ENCODE data around the gene ASPSCR1. TPM values are rescaled to one million over a fixed set of nuclear protein-coding genes. Genes with fewer than 3 reads are reported as not detected.

ASPSCR1 gene
- total and polyA plus RNA-seq, 2 of the 4 experiments (the other 2 are of a cell fraction) = 7.2 to 17.2 TPM

DNA sequence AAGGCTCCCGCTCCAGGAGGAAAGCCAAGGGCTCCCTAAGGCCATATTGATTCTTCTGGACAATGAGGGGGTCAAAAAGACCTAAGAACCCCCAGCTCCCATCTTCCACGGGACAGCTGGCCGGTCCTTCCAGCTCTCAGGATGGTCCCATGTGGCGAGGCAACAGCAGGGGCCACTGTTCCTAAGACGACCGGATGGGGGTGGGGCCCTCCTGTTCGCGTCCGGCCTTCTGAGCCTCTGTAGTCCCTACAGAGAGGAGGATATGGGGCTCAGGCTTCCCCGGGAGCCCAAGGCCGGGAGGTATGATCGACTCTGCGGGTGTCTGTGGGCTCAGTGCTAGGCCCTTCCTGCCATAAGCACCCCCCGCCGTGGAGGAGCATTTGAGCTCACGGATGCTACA, 66.1 kb downstream of the ASPSCR1 start:
- Histone ChIP-seq H3K27ac (ENCODE audit: insufficient read depth, low read length) (no peak overlapping the region), H2AK5ac (ENCODE audit: low read depth, low read length) (no peak overlapping the region), H2BK20ac (ENCODE audit: low read depth, low read length) (no peak overlapping the region), H3K18ac (ENCODE audit: low read depth, low read length) (no peak overlapping the region), H3K14ac (replicated peaks; ENCODE audit: low read depth, low read length) (no peak overlapping the region), H3K9me3 (ENCODE audit: control insufficient read depth, insufficient read depth, low read length) (no peaks in the 10 kb centered on the region), H3K4ac (ENCODE audit: low read depth, low read length) (no peak overlapping the region), H2BK120ac (ENCODE audit: low read depth, low read length) (no peak overlapping the region), H3K9me1 (ENCODE audit: insufficient read depth, low read length) (peaks cover 9% of the 10 kb centered on the region), H2BK5ac (ENCODE audit: low read depth, low read length, poor library complexity, severe bottlenecking) (no peak overlapping the region), H3K36me3 (ENCODE audit: control insufficient read depth, insufficient read depth, low read length) (peaks cover 16% of the 10 kb centered on the region), H4K91ac (ENCODE audit: insufficient read depth, low read depth, low read length) (no peak overlapping the region), H3K9ac (ENCODE audit: low read depth, low read length) (no peak overlapping the region), H4K20me1 (ENCODE audit: insufficient read depth, low read length) (peaks cover 3% of the 10 kb centered on the region), H4K5ac (ENCODE audit: low read depth, low read length) (no peak overlapping the region), H3K4me1 (ENCODE audit: control insufficient read depth, insufficient read depth, low read length) (no peaks in the 10 kb centered on the region), H2AFZ (replicated peaks; ENCODE audit: low read length, poor library complexity) (no peak overlapping the region), H3K27me3 (ENCODE audit: control insufficient read depth, insufficient read depth, low read length) (no peaks in the 10 kb centered on the region), H3K56ac (ENCODE audit: extremely low read depth, insufficient read depth, low read length) (no peak overlapping the region), H3K79me1 (ENCODE audit: low read depth in 1 of 2, low read length in 2 of 2) (no peaks in the 10 kb centered on the region), H3K4me2 (ENCODE audit: low read depth, low read length) (no peak overlapping the region), H4K8ac (ENCODE audit: low read depth in 2 of 2, low read length in 2 of 2) (no peak overlapping the region), H2AK9ac (replicated peaks; ENCODE audit: low read depth, low read length, poor library complexity) (no peak overlapping the region), H3K4me3 (ENCODE audit: insufficient read depth, low read depth, low read length) (no peak overlapping the region), H2BK15ac (ENCODE audit: low read depth, low read length) (no peak overlapping the region), H3K23ac (ENCODE audit: low read depth, low read length) (no peak overlapping the region)
- TF ChIP-seq POLR2A (IDR thresholded peaks at IDR 0.05; ENCODE audit: low read depth, low read length) (no peak), SMC3 (IDR thresholded peaks at IDR 0.05; ENCODE audit: low read depth, low read length) (no peak)
- no peak for DNase-seq
- BruUV-seq (replicated peaks) = no TSS peak
- intact Hi-C loops (cut with micrococcal nuclease) = no loop called here
- CTCF ChIA-PET = no interaction called here
- 89% methylated on average over 4 of the region's 16 CpGs; no CpG with 5 or more reads in 1 of the 2 experiments for WGBS, 2 experiments (ENCODE audit: extremely low coverage in 2 of 2, insufficient read length in 1 of 2)
- no peak for ATAC-seq (ENCODE audit: low read depth)
- POLR2A ChIA-PET (ENCODE audit: unreplicated experiment) = no interaction called here
- dilution Hi-C loops (cut with HindIII; ENCODE audit: low sequenced_read_pairs, unreplicated experiment) = no loop called here
- in situ Hi-C loops (cut with MboI; ENCODE audit: low sequenced_read_pairs) = no loop called here
